DMS153 (cell line): ENCODE measurements around the gene OR2A2.
"Not testable (repeated sequence)": the region's sequence is repeated elsewhere in the genome, so short reads cannot be mapped to it uniquely, and the experiment has no call there.

Experiments
- DNase-seq: peaks from one replicate; lab custom pipeline; 2025; lab: John Stamatoyannopoulos, UW

The OR2A2 gene, protein sequence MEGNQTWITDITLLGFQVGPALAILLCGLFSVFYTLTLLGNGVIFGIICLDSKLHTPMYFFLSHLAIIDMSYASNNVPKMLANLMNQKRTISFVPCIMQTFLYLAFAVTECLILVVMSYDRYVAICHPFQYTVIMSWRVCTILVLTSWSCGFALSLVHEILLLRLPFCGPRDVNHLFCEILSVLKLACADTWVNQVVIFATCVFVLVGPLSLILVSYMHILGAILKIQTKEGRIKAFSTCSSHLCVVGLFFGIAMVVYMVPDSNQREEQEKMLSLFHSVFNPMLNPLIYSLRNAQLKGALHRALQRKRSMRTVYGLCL

DNA sequence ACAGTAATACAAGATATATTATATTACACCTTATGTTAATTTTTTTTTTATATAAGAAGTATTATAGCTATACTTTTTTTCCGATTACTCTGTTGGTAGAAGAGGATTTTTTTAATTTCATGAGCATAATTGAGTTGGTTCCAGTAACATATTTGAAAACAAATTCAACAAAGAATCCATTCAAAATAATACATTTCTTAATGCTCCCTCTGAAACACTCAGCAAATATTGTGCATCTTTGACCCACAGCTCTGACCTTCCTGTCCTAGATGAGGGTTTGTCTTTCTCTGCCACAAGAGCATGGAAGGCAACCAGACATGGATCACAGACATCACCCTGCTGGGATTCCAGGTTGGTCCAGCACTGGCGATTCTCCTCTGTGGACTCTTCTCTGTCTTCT is at the start of gene OR2A2:
Gene OR2A2 (plus strand): TSS at position 301 of the 400 bp plus-strand sequence. CDS start 0 bp downstream, at position 301.
- DNase-seq: no peak

DNA sequence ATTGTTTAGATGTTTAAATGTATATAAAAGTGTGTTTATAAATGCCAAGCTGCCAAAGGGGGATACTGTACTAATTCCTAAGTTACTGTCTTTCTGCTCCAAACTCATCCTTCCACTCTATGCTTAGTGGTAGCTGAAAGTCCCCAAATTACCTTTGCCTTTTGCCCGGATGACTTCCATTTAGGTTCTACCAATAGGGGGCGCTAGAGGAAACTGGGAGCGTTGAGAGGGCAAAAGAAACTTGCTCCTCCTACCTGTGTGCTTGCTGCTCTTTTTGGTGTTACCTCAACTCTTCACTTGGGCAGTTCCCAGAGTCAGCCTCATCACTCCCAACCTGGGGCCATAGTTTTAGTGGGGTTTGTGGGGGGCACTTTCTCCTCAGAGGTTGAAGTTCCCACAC is 45.7 kb upstream of the OR2A2 start:
- DNase-seq: no peak

DNA sequence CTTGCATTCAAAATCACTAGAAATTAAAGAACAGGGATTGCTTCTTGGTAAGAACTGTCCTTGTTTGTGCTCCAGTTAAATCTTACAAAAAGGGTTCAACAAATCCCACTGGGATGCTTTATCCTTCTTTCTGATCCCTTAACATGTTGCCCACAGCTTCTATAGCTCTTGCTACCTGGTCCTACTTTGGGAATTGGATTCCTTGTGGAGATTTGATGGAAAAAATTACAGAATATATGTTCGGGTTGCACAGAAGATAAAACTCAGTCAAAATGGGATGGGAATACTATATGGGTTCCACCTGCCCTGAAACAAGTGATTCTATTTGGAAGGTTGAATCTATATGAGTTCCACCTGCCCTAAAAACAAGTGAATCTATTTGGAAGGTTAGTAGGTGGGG is 39.9 kb upstream of the OR2A2 start, which contains the start of gene OR2A25:
Gene OR2A25 (plus strand): TSS at position 301 of the 400 bp plus-strand sequence. CDS start 4,409 bp downstream, outside the sequence.
- no peak for DNase-seq

DNA sequence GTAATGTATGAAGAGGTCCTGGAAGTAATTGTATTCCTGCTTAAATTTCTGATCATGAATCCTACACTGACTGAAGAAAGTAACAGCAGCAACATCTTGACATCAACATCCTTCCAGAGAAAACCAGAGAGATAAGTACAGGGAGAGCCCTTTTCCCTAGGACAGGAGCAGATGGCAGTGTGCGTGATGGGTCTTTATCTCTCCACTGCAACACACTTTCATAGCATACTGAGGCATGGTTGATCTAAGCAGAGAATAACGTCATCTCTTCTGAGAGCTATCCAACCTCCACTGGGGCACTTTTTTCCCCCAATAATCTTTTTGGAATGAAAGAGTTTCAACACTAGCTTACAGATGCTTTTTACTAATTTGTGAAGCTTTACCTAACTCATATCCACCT is 39.4 kb upstream of the OR2A2 start:
- DNase-seq: no peak

DNA sequence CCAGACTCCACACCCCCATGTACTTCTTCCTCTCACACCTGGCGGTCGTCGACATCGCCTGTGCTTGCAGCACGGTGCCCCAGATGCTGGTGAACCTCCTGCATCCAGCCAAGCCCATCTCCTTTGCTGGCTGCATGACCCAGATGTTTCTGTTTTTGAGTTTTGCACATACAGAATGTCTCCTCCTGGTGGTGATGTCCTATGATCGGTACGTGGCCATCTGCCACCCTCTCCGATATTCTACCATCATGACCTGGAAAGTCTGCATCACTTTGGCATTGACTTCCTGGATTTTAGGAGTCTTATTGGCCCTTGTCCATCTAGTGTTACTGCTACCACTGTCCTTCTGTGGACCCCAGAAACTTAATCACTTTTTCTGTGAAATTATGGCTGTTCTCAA is 35.0 kb upstream of the OR2A2 start:
- no peak for DNase-seq

DNA sequence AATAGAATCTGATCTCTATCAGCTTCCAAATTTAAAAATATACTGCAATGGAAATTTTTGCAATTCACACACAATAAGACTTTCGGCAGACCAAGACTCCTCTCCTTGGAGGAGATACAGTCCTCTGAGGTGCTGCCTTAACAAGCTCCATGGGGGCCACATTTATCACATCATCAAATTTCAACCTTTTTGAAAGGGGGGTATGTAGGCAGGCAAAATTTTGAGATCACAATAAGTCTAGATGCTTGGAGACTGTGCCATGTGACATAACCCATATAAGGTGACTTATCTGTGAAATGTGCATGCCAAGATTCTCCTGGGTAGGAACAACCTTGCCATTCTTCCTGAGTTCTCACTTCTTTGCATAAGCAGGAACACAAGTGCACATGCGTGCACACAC is 23.4 kb upstream of the OR2A2 start, which contains the start of gene OR2A12:
Gene OR2A12 (plus strand): TSS at position 301 of the 400 bp plus-strand sequence. CDS start 8,830 bp downstream, outside the sequence.
- DNase-seq: no peak

DNA sequence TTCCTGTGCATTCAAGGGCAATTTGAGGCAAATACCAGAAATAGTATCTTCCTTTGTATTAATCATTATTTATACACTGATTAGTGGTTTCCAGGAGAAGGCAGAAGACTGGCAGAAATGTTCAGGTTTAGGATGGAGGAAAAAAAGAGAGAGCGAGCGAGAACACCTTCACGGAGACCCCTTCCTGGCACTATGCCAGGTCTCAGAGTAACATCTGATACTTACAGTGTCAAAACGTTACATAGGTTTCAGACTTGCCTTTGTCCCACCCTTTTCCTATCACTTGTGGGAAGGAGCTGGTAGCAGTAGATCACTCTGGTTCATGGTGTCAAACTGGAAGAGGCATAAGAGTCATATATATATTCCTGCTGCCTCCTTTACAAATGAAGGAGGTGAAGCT is 22.7 kb upstream of the OR2A2 start:
- no peak for DNase-seq

DNA sequence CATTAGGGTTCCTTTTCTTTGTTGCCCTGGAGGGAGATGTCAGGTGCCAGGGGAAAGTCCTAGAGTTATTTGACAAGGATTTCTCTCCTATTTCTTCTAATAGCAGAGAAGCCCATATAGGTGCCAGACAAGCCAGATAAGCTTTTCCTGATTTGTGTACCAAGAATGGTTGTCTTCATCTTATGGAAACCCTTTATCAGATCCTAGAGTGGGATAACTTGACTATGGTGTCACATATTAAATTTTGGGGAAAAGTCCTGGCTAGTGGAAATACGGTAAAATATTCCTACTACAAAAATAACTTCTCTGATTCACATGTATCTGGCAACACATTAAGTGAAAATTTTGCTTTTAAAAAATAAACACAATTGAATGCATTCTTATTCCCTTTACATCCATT is 22.2 kb upstream of the OR2A2 start:
- DNase-seq: no peak

DNA sequence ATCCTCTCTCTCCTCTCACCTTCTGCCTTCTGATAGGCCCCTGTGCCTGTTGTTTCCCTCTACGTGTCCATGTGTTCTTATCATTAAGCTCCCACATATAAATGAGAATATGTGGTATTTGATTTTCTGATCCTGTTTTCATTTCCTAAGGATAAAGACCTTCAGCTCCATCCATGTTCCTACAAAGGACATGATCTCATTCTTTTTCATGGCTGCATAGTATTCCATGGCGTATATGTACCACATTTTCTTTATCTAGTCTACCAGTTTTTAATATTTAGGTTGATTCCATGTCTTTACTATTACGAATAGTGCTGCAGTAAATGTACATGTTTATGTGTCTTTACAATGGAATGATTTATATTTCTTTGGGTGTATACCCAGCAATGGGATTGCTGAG is 18.7 kb upstream of the OR2A2 start:
- DNase-seq: no peak

DNA sequence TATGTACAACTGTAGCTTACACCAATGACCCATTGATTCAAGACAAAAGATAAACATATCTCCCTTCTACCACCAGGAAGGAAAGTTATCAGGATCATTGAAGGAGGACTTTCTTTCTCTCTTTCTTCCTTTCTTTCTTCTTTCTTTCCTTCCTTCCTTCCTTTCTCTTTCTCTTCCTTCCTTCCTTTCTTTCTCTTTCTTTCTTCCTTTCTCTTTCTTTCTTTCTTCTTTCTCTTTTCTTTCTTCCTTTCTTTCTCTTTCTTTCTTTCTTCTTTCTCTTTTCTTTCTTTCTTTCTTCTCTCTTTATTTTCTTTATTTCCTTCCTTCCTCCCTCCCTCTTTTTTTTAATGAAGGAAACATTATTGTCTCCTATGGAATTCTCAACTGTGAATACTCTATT is 10.6 kb upstream of the OR2A2 start:
- no peak for DNase-seq

DNA sequence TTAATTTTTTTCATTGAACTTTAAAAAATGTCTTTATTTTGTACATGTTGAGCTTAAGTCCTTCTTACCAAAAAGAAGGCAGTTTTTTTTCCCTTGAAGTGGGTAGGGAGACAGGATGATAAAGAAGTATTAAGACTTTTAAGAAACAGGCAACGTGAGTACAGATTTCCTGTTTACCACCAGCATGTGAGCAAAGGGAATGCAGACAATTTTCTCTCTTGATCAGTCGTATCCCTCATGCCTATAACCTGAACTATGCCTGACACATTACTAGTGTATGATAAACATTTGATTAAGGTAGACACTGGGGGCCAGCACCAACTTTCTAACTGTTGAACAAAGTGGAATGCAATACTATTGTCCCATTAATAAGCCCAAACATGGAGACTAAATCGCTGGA is 8.8 kb upstream of the OR2A2 start:
- DNase-seq: no peak

DNA sequence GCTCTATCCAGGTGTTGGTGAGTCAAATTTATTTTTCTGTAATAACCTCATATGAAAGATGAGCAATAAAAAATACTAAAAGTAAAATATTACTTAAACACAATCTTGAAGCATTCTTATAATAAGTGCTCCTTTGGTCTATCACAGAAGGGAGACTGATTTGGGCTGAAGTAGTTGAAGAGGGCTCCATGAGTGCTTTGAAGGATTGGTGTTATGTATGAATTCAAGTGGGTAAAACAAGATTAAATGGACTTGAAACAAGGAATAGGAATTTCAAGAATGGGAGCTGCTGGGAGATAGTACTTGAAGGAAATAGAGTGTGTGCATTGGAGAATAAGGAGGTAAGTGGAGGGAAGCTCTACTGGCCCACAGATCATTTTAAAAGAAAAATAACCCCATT is 7.3 kb upstream of the OR2A2 start:
- no peak for DNase-seq

DNA sequence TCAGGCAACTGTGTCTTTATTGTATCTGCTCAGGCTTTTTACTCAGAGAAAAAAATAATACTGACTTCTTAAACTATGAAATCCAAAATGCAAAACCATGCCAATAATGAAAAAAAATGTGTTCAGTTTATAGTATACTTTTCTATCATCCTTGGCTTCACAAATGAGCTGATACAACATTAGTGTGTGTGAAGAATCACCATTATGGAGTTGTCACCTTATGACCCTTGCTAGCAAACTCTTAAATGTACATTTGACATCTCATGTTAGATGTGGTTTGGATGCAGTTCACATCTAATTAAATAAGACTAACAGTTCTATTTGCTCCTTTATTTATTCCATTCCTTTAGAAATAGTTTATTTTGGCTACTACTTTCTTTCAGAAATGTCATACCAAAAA is 4.2 kb upstream of the OR2A2 start:
- DNase-seq: no peak

DNA sequence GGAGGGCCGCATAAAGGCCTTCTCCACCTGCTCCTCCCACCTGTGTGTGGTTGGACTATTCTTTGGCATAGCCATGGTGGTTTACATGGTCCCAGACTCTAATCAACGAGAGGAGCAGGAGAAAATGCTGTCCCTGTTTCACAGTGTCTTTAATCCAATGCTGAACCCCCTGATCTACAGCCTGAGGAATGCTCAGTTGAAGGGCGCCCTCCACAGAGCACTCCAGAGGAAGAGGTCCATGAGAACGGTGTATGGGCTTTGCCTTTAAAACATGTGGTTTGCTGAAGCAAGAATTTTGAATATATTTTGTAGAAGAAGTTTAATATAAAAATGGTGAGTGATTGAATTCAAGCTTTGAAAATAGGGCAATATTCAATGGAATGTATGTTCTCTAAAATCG is 889 bp downstream of the OR2A2 start:
- DNase-seq: no peak

DNA sequence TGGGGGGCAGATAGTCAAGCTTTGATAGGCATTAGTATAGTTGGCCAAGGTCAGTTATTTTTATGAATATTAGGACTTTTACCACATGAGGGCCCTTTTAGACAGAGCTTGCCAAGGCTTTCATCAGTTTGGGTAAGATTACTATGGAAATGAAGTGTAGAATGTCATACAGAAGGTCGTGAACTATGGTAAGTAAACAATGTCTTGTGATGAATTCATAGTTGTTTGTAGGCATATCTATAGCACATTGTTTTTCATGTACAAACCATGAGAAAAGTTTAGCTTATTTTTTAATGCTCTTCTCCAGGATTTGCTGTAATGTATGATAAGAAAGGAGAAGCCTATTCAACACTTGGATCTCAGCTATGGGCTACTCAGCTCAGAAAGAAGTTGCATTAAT is 4.3 kb downstream of the OR2A2 start:
- no peak for DNase-seq

DNA sequence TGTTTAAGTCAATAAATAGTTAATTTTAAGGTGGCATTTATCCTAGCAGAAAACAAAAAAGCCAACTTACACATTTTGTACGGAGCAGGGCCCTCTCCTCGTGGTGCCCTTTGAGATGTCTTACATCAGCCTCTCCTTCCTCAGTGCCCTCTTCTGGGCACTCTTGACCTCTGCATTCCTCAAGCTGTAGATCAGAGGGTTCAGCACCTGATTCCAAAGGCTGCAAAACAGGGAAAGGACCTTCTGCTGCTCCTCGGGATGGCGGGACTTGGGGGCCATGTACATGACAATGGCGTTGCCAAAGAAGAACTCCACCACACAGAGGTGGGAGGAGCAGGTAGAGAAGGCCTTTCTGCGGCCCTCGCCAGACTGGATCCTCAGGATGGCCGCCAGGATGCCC is 9.0 kb downstream of the OR2A2 start:
- no peak for DNase-seq

DNA sequence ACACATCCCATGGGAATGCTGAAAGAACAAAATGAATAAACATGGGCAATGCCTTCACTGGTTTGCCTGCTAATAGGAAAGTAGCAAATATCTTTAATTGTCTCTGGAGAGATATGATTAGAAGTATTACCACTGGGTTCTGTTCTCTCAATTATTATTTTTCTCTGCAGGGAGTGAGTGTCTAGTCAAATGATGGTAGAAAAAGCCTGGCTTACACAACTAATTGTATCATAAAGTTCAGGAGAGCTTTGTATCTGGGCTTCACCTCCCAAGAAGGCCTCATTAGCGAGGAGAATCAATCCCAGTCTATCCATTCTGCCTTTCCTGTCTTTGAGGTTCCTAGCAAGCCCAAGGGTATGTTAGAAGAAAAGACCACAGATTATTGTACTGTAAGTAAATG is 13.5 kb downstream of the OR2A2 start, which contains the start of gene OR2A14:
Gene OR2A14 (plus strand): TSS at position 301 of the 400 bp plus-strand sequence. CDS start 5,937 bp downstream, outside the sequence.
- DNase-seq: no peak

DNA sequence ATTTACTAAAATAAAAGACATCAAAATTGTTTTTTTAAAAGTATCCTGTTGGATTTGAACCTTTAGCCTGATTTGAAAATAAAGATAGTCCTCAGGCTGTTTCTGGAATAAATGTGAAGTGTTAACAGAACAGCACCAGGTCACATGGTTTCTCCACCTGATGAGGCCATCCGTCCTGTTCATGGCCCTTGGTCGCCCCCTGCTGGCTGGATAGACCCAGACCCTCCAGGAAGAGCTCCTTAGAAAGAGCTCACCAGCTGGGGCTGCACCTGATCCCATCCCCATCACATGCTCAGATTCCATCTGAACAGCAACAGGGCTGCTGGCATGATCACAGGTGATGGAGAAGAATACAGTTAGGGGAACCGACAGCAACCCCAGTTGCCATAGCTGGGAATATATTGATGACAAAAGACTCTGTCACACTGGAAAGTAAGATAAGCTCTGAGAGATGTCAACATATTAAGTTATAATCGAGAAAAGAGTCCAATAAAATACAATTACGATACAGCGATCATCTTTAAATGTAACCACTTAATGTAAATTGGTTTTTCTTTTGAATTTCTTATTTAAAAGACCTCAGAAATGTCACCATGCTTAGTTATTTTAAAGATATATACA is 18.4 kb downstream of the OR2A2 start:
- peak; percentile 86 for DNase-seq

DNA sequence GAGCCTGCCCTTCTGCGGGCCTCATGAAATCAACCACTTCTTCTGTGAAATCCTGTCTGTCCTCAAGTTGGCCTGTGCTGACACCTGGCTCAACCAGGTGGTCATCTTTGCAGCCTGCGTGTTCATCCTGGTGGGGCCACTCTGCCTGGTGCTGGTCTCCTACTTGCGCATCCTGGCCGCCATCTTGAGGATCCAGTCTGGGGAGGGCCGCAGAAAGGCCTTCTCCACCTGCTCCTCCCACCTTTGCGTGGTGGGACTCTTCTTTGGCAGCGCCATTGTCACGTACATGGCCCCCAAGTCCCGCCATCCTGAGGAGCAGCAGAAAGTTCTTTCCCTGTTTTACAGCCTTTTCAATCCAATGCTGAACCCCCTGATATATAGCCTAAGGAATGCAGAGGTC is 20.2 kb downstream of the OR2A2 start:
- not testable (repeated sequence) for DNase-seq

DNA sequence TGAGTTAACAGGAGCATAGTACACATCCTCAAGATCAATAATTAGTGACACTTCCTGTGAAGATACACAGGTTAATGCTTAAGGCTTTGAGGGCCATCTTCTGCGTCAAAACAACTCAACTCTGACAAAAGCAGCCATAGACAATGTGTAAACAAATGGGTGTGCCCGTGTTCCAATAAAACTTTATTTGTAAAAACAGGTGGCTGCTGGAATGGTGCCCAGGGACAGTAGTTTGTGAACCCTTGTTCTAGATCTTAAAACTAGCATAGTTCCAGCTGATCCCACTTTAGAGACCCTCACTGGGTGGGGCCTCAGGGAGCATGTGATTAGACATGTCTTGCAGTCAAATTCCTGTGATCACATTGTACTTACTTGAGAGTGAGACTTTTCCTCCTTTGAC is 21.3 kb downstream of the OR2A2 start:
- DNase-seq: no peak

DNA sequence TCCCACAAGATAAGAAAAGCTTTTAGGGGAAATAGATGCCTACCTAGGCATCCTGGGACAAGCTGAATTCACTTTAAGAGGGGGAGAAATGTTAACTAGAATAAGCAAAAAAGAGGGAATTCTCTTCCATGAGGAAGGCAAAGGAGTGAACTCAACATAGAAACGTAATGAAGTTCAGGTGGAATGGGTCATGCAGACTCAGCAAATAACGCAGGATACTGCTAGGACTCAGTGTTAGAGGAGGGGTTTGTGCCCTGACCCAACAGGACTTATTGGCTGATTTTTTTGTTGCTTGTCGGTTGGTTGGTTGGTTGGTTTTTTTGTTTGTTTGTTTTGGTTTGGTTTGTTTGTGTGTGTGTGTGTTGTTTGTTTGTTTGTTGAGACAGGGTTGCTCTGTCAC is 22.9 kb downstream of the OR2A2 start:
- no peak for DNase-seq

DNA sequence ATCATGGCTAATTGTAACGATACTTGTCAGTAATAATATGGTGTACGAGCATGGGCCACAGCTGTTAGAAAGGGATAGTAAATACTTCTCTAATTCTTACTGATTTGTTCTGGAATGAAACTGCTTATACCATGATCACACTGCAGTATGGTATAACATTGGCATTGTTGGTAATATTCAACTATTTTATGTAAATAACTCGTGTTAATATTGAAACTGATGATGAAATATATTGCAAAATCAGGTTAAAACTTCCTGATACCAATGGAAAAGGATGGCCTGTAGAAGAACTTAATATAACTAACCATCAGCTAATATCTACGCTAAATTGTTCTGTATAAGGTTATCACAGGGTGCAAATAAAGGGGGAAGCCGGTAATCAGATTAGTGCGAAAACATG is 23.9 kb downstream of the OR2A2 start:
- DNase-seq: no peak

DNA sequence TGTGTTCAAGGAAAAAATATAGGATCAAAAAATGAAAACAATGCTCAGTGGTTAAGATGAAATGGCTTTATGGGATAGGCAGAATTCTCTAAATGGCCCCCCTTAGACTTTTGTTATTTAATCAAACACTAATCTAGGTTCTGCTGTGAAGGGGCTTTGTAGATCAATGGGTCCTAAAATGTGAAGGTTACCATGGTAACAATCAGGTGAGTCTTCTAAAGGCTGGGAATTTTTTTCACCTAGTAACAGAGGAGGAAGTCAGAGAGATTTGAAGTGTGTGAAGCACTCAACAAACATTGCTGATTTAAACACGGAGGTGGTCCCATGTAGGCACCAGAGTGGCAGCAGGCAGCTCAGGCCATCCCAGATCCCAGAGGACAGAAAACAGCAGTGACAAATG is 24.7 kb downstream of the OR2A2 start:
- no peak for DNase-seq

DNA sequence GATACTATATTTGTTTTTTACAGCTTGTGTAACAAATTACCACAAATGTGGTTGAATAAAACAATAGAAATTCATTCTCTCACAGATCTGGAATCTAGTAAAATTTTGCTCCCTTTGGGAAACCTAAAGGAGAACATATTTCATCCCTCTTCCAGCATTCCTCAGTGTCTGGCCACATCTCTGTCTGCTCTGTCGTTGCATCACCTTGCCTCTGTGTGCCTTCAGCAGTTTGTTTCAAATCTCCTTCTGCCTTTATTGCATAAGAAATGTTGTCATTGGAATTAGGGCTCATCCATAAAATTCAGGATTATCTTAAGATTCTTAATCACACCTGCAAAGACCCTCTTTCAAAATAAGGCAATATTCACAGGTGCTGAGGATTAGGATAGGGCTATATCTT is 28.1 kb downstream of the OR2A2 start:
- DNase-seq: no peak
